ENCODE results near the gene RAD9A.
A peak's percentile ranks its signal among the peaks of the same experiment; 100 is the strongest.

Gene RAD9A

DNA sequence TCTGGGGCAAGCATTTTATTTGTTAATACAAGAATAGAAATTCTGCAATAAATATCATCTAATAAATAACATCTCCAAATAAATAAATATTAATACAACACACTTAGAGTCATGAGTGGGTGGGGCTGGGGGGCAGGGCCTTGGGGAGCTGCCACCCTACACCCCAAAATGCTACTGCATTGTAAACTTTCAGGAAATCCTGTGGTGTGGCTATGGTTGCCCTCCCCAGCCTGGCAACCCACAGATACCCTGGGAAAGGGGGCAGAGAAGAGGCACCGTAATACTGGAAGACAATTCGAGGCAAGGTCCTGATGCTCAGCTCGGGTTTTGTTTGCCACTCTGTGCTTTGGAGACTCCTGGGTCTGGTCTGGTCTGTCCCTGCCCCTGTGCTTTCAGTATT, 27.6 kb upstream of the RAD9A start:
- Histone ChIP-seq H3K4me1 (ENCODE audit: control insufficient read depth, insufficient read depth, low read length, unreplicated experiment) (peaks cover 36% of the 10 kb centered on the region), H3K36me3 (ENCODE audit: insufficient read depth, low read length) (peaks cover 19% of the 10 kb centered on the region; the same call in 1 of the 2 replicates), H3K27me3 (ENCODE audit: insufficient read depth, low read length) (no peaks in the 10 kb centered on the region), H3K79me2 (ENCODE audit: control insufficient read depth, insufficient read depth, low read length, unreplicated experiment) (peaks cover 52% of the 10 kb centered on the region), H3K27ac (ENCODE audit: low read depth, low read length) (no peak overlapping the region), H3K4me3 (ENCODE audit: low read depth, low read length) (no peak overlapping the region), H2AFZ (ENCODE audit: low read length, unreplicated experiment) (no peak overlapping the region)

DNA sequence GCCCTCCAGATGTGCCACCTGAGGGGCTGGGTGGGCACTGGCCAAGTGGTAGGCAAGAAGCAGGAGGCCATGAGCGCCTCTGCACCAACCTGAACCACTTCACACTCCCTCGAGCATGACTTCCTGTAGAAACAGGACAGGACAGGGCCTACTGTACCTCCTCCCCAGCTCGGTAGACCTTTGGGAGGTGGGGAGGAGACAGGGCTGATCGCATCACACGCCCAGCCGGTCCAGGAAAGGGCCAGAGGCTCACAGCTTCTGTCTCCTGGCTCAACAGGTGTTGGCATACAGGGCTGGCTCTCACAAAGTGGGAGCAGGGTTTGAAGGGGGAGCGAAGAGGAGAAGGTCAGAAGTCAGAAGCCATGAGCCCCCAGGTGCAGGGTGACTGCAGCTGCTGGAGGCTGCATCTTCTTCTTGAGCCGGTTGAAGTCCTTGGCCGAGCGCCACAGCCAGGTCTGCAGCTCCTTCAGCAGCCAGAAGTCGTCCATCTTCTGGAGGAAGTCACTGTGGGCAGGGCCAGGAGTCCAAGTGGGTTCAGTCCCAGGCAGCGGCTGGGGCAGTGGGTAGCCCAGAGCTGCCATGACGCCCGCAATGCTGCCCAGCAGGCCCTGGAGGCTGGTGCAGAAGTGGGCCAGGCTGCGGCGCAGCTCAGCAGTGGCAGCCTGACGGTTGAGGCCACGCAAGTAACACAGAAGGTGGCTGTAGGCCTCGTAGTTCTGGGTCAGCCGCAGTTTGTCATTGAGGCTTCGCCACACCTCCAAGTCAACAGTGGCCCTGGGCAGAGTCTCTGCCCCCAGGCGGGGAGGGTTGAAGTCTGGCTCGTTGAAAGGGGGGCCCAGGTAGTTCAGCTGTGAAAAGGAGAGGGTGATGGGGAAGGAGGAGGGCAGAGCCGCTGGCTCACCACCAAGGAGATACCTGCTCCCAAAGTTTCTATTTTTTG, 26.7 kb upstream of the RAD9A start:
- peaks cover 45% of the 10 kb centered on the region for H3K4me1 ChIP-seq (ENCODE audit: control insufficient read depth, insufficient read depth, low read length, unreplicated experiment)
- H3K27me3 ChIP-seq (ENCODE audit: insufficient read depth, low read length) = no peaks in the 10 kb centered on the region
- no peak overlapping the region for H3K27ac ChIP-seq (ENCODE audit: low read depth, low read length)
- H2AFZ ChIP-seq (ENCODE audit: low read length, unreplicated experiment) = no peak overlapping the region
- H3K36me3 ChIP-seq (ENCODE audit: insufficient read depth, low read length) = peaks cover 19% of the 10 kb centered on the region; the same call in 1 of the 2 replicates
- no peak overlapping the region for H3K4me3 ChIP-seq (ENCODE audit: low read depth, low read length)
- peaks cover 61% of the 10 kb centered on the region for H3K79me2 ChIP-seq (ENCODE audit: control insufficient read depth, insufficient read depth, low read length, unreplicated experiment)

DNA sequence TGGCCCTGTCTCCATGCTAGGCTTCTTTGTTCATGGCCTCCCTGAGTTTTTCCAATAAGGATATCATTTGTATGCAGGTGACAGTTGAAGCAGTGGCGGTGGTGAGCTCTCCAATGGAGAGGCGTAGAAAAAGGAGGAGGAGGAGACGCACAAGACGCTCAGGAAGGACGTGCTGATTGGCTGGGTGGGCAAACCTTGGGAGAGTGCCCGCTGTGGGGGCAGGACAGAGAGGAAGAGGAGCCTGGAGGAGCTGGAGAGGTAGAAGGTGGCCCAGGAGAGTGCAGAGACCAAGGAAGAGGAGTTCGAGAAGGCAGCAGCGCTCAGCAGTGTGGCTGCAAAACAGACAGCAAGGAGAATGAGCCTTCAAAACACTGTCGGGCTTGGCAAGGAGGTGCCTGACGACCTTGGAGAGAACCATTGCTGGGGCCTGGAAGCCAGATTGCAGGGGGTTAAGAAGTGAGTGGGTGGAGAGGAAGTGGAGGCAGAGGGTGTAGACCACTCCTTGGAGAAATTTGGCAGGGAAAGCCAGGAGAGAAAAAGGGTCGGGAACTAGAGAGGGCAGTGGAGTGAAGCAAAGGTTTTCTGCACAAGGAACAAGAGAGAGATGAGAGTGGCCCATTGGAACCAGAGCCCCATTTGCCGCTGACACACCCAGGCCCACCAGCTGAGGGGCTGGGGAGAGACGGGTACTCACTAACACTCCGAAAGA, 25.9 kb upstream of the RAD9A start:
- Histone ChIP-seq H3K36me3 (ENCODE audit: insufficient read depth, low read length) (peaks cover 19% of the 10 kb centered on the region; the same call in 1 of the 2 replicates), H3K27ac (ENCODE audit: low read depth, low read length) (peak overlapping the region; percentile 58; the same call in 1 of the 2 replicates), H3K79me2 (ENCODE audit: control insufficient read depth, insufficient read depth, low read length, unreplicated experiment) (peaks cover 70% of the 10 kb centered on the region), H2AFZ (ENCODE audit: low read length, unreplicated experiment) (no peak overlapping the region), H3K27me3 (ENCODE audit: insufficient read depth, low read length) (no peaks in the 10 kb centered on the region), H3K4me3 (ENCODE audit: low read depth, low read length) (0 out of 2 replicates have a peak overlapping the region, but pooled peaks have one; percentile 21), H3K4me1 (ENCODE audit: control insufficient read depth, insufficient read depth, low read length, unreplicated experiment) (peaks cover 53% of the 10 kb centered on the region)

DNA sequence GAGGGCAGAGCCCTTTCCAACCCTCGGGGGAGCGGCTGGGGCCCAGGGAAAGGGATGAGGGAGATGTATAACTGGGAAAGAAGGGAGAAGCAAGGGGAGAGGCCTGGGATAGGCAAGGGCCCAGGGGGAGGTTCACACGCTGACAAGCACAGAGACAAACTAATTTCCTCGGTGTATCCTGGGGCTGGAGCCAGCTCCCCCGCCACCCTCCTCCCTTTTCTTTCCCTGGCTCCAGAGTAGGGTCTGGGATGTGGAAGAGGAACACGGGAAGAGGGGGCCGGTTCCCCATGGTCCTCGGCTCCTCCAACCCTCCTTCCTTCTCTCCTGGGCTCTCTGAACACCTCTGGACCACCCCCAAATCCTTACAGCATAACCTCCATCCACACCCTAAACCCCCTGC, 25.2 kb upstream of the RAD9A start:
- Histone ChIP-seq H3K4me3 (ENCODE audit: low read depth, low read length) (peak overlapping the region; percentile 21), H3K4me1 (ENCODE audit: control insufficient read depth, insufficient read depth, low read length, unreplicated experiment) (peaks cover 60% of the 10 kb centered on the region), H3K79me2 (ENCODE audit: control insufficient read depth, insufficient read depth, low read length, unreplicated experiment) (peaks cover 76% of the 10 kb centered on the region), H3K36me3 (ENCODE audit: insufficient read depth, low read length) (peaks cover 19% of the 10 kb centered on the region; the same call in 1 of the 2 replicates), H3K27me3 (ENCODE audit: insufficient read depth, low read length) (no peaks in the 10 kb centered on the region), H3K27ac (ENCODE audit: low read depth, low read length) (peak overlapping the region; percentile 58), H2AFZ (ENCODE audit: low read length, unreplicated experiment) (no peak overlapping the region)

DNA sequence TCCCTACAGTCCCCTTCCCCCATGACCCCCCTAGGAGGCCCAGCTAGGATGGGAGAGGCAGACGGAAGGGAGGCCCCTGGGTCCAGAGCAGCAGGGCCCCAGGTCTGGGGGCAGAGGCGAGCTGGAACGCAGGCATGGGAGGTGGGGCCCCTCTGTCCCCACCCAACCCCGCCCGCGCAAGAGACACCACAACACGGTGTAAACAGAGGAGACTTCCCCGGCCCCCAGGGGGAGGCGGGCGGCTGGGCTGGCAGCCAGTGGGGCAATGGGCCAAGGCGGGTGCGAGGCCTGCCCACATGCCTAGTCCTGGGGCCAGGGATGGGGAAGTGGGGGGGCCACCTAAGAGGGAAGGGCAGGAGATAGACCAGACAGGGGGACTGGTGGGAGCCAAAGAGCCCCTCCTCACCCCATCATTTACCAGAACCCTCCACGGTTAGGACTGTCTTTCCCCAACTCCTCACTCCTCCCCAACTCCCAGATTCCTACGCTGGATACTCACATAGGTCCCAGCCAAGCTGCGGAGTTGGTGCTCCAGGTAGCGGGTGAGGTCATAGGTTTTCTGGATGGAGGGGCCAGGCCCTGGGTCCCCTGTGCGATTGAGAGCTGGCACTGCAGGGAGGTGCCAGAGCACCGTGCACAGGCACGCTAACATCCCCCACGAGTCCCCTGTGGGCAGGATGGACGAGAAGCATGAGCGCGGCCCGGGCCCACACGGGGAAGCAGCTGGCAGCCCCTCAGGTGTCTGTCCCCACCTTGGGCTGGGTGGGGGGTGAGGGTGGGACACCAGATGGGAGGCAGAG, 24.6 kb upstream of the RAD9A start:
- peaks cover 19% of the 10 kb centered on the region; the same call in 1 of the 2 replicates for H3K36me3 ChIP-seq (ENCODE audit: insufficient read depth, low read length)
- peak overlapping the region; percentile 21 for H3K4me3 ChIP-seq (ENCODE audit: low read depth, low read length)
- H2AFZ ChIP-seq (ENCODE audit: low read length, unreplicated experiment) = no peak overlapping the region
- no peaks in the 10 kb centered on the region for H3K27me3 ChIP-seq (ENCODE audit: insufficient read depth, low read length)
- H3K27ac ChIP-seq (ENCODE audit: low read depth, low read length) = peak overlapping the region; percentile 58
- H3K4me1 ChIP-seq (ENCODE audit: control insufficient read depth, insufficient read depth, low read length, unreplicated experiment) = peaks cover 64% of the 10 kb centered on the region
- peaks cover 82% of the 10 kb centered on the region for H3K79me2 ChIP-seq (ENCODE audit: control insufficient read depth, insufficient read depth, low read length, unreplicated experiment)

DNA sequence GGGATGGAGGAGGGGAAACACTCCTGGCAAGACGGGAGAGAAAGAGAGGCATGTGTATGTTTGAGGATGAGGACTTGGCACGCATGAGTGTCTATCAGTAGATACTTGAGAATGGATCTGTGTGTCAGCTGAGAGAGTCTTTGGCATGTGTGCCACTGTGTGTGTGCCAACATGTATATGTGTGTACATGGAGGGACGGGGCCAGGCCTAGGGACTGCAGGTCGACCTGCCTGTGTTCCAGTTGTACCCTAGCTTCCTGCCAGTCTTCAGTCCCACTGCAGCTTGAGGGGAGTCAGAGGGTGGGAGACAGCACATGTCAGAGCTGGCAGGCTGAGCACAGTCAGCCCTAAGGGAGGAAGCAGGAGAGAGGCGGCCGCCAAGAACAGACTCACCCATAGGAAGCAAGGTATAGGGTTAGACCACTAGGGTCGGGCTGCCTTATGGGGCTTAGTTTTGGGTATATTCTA, 24.0 kb upstream of the RAD9A start:
- Histone ChIP-seq H3K27ac (ENCODE audit: low read depth, low read length) (peak overlapping the region; percentile 37), H3K36me3 (ENCODE audit: insufficient read depth, low read length) (peaks cover 17% of the 10 kb centered on the region; the same call in 1 of the 2 replicates), H3K79me2 (ENCODE audit: control insufficient read depth, insufficient read depth, low read length, unreplicated experiment) (peaks cover 82% of the 10 kb centered on the region), H3K4me3 (ENCODE audit: low read depth, low read length) (0 out of 2 replicates have a peak overlapping the region, but pooled peaks have one; percentile 21), H3K27me3 (ENCODE audit: insufficient read depth, low read length) (no peaks in the 10 kb centered on the region), H2AFZ (ENCODE audit: low read length, unreplicated experiment) (no peak overlapping the region), H3K4me1 (ENCODE audit: control insufficient read depth, insufficient read depth, low read length, unreplicated experiment) (peaks cover 64% of the 10 kb centered on the region)

DNA sequence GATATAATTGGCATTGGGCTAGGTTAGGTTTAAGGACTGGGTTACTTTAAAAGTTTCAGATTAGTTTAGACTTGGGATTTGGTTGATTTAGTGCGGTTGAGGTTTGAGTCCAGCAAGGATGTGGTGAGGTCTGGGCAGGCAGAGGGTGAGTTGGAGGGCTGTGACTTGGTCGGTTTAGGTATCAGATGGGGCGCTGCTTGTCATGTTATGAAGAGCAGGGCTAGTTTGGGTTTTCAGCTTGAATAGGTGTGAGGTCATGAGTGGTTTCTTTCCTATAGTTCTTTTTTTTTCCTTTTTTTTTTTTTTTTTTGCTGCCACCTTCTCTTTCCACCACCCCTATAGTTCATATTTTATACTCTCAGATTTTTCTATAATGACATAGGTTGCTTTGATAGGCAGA, 23.2 kb upstream of the RAD9A start:
- peaks cover 64% of the 10 kb centered on the region for H3K4me1 ChIP-seq (ENCODE audit: control insufficient read depth, insufficient read depth, low read length, unreplicated experiment)
- peaks cover 88% of the 10 kb centered on the region for H3K79me2 ChIP-seq (ENCODE audit: control insufficient read depth, insufficient read depth, low read length, unreplicated experiment)
- no peaks in the 10 kb centered on the region for H3K27me3 ChIP-seq (ENCODE audit: insufficient read depth, low read length)
- peaks cover 16% of the 10 kb centered on the region; the same call in 1 of the 2 replicates for H3K36me3 ChIP-seq (ENCODE audit: insufficient read depth, low read length)
- no peak overlapping the region for H2AFZ ChIP-seq (ENCODE audit: low read length, unreplicated experiment)
- no peak overlapping the region for H3K4me3 ChIP-seq (ENCODE audit: low read depth, low read length)
- peak overlapping the region; percentile 58 for H3K27ac ChIP-seq (ENCODE audit: low read depth, low read length)

DNA sequence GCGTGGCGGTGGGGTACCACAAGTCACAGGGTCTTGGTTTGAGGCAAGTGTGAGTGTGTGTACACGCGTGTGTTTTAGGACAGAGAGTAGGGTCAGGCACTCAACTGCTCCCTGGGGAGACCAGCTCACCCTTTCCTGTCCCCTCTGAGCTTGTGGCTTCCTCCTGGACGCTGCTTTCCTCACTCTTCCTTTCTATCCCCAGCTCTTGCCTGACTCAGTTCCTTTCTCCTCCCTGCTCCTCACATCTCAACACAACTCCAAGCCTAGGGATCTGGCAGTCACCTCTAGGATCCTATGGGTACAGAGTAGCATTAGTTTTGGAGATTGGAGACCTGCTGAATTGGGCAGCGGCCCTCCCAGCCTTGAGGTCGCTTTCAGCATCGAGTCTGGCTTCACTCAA, 22.5 kb upstream of the RAD9A start:
- H3K36me3 ChIP-seq (ENCODE audit: insufficient read depth, low read length) = peaks cover 14% of the 10 kb centered on the region; the same call in 1 of the 2 replicates
- no peaks in the 10 kb centered on the region for H3K27me3 ChIP-seq (ENCODE audit: insufficient read depth, low read length)
- peak overlapping the region; percentile 58 for H3K27ac ChIP-seq (ENCODE audit: low read depth, low read length)
- H3K4me1 ChIP-seq (ENCODE audit: control insufficient read depth, insufficient read depth, low read length, unreplicated experiment) = peaks cover 64% of the 10 kb centered on the region
- peaks cover 85% of the 10 kb centered on the region for H3K79me2 ChIP-seq (ENCODE audit: control insufficient read depth, insufficient read depth, low read length, unreplicated experiment)
- H2AFZ ChIP-seq (ENCODE audit: low read length, unreplicated experiment) = no peak overlapping the region
- peak overlapping the region; percentile 11 for H3K4me3 ChIP-seq (ENCODE audit: low read depth, low read length)

DNA sequence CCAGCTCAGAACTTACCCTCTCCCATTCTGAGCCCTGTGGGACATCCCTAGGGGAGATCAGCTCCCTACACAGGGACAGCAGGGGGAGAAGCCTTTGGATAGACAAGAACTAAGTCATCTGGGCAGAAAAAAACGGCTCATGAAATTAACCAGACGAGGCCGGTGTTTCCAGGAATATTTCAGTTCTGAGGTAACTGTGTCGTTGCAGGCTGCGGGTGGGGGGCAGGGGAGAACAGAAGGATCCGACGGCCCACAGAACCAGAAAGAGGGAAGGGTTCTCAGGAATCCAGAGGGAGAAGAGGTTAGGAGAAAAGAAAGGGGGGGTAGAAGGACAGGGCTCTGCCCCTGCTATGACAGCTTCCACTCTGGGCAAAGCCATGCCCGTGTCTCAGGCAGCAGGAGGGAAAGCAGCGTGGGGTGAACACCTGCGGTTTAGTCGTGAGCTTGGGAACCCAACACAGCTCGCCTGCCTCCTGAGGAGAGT, 21.9 kb upstream of the RAD9A start:
- Histone ChIP-seq H3K4me3 (ENCODE audit: low read depth, low read length) (peak overlapping the region; percentile 95), H3K27me3 (ENCODE audit: insufficient read depth, low read length) (no peaks in the 10 kb centered on the region), H3K79me2 (ENCODE audit: control insufficient read depth, insufficient read depth, low read length, unreplicated experiment) (peaks cover 80% of the 10 kb centered on the region), H2AFZ (ENCODE audit: low read length, unreplicated experiment) (no peak overlapping the region), H3K4me1 (ENCODE audit: control insufficient read depth, insufficient read depth, low read length, unreplicated experiment) (peaks cover 69% of the 10 kb centered on the region), H3K36me3 (ENCODE audit: insufficient read depth, low read length) (peaks cover 9% of the 10 kb centered on the region; the same call in 1 of the 2 replicates), H3K27ac (ENCODE audit: low read depth, low read length) (peak overlapping the region; percentile 58)
